ENCODE measurements around the gene PANX2.
"Not testable (repeated sequence)": the region's sequence is repeated elsewhere in the genome, so short reads cannot be mapped to it uniquely, and the experiment has no call there.

PANX2 gene

DNA sequence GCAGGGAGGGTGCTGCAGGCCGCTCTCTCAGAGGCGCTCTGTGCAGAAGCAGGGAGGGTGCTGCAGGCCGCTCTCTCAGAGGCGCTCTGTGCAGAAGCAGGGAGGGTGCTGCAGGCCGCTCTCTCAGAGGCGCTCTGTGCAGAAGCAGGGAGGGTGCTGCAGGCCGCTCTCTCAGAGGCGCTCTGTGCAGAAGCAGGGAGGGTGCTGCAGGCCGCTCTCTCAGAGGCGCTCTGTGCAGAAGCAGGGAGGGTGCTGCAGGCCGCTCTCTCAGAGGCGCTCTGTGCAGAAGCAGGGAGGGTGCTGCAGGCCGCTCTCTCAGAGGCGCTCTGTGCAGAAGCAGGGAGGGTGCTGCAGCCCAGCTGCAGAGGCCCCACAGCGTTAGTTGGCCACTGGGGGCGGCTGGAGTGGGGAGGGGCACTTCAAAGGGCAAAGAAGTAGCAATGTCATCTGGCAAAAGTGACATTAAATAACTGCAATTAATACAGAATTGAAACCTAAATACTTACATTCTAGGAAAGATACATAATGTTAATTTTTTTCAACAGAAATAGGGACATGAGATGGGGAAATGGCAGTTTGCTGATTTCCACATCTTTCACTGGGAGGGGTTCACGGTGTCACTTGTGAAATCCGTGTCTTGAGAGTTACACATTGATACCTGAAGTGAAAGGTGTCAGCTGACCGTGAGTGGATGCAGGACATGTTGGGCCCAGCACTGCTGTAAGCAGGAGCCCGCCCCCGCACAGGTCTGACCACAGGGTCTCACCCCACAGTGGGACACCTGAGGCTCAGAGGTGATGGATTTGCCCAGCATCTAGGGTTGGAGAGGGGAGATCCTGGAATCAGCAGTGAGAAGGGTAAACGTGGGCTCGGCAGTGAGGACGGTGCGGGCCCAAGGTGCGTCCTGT lies 23.0 kb upstream of the PANX2 start:
- DNase-seq (ENCODE audit: low read depth in 1 of 2, low spot score in 1 of 2): not testable (repeated sequence)

DNA sequence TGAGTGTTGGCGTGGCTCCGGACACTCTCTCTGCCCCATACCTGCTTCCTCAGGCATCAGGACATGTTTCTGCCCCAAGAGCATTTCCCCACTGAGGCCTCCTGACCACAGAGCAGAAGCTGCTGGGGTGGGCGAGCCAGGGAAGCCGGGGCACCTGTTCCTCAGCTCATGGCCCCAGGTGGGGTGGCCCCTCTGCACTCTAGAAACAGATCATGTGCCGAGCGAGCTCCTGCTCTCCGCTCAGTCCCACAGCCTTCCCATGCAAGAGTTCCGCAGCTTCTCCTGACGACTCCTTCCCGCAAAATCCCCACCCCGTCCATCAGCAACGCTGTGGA lies 22.4 kb upstream of the PANX2 start:
- DNase-seq (ENCODE audit: low read depth in 1 of 2, low spot score in 1 of 2): no peak

DNA sequence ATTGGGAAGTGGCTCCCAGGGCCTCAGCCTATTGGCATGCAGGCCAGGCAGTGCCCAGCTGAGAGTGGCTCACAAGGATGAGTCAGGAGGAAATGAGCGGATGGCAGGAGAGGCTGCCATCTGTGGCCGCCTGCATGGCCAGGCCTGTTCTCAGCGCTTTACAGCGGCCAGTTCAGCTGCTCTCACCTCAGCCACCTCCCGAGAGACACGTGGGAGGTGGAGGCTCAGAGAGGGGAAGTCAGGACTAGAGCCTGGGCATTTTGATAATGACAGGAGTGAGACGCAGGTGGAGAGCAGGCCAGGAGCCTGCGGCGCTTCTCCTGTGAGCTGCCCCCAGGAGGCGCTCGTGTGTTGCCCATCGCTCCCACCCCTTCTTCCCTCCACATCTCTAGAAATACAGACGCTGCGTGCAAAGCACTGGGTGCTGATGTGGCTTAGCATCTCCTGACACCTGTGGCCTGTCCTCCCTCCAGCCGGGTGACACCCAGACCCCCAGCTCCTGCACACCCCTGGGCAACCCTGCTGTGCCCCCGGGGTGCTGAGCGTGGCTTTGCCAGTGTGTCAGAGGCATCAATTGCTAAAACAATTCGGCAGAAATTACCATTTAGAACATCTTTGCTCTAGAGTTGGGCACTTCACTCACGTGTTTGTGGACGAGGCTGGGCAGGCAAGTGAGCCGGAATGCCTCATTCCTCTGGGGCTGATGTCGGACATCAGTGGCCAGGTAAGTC lies 21.4 kb upstream of the PANX2 start:
- DNase-seq (ENCODE audit: low read depth in 1 of 2, low spot score in 1 of 2): peak; percentile 56 to 57

GRCh38 chr22:50150161-50151129 lies 20.1 kb upstream of the PANX2 start:
- DNase-seq (ENCODE audit: low read depth in 1 of 2, low spot score in 1 of 2): no peak

GRCh38 chr22:50151571-50152537 lies 18.7 kb upstream of the PANX2 start:
- no peak for DNase-seq (ENCODE audit: low read depth in 1 of 2, low spot score in 1 of 2)

- no peak for DNase-seq (ENCODE audit: low read depth in 1 of 2, low spot score in 1 of 2)
These were observed 17.3 kb upstream of the PANX2 start for GRCh38 chr22:50153056-50153755.

GRCh38 chr22:50153756-50154140 lies 16.8 kb upstream of the PANX2 start:
- DNase-seq (ENCODE audit: low read depth in 1 of 2, low spot score in 1 of 2): no peak

GRCh38 chr22:50157709-50158375 lies 12.7 kb upstream of the PANX2 start:
- no peak for DNase-seq (ENCODE audit: low read depth in 1 of 2, low spot score in 1 of 2)

DNA sequence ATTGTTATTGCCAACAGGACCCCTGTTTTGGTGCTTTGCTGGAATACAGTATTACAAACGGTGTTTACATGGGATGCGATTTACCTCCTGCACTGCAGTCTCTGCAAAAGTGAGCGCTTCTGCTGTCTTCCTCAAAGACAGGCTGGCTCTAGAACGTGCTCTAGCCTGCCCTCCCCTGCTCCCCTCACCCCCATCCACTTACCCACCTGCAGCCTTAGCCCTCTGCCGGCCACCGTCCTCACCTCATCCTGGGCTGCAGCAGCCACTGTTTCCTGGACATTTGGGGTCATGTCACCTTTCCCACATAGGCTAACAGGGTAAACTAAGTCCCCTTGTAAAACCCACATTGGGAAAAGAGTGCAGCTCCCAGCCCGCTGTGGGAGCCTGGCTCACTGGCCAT lies 9.6 kb upstream of the PANX2 start:
- DNase-seq (ENCODE audit: low read depth in 1 of 2, low spot score in 1 of 2): no peak

DNA sequence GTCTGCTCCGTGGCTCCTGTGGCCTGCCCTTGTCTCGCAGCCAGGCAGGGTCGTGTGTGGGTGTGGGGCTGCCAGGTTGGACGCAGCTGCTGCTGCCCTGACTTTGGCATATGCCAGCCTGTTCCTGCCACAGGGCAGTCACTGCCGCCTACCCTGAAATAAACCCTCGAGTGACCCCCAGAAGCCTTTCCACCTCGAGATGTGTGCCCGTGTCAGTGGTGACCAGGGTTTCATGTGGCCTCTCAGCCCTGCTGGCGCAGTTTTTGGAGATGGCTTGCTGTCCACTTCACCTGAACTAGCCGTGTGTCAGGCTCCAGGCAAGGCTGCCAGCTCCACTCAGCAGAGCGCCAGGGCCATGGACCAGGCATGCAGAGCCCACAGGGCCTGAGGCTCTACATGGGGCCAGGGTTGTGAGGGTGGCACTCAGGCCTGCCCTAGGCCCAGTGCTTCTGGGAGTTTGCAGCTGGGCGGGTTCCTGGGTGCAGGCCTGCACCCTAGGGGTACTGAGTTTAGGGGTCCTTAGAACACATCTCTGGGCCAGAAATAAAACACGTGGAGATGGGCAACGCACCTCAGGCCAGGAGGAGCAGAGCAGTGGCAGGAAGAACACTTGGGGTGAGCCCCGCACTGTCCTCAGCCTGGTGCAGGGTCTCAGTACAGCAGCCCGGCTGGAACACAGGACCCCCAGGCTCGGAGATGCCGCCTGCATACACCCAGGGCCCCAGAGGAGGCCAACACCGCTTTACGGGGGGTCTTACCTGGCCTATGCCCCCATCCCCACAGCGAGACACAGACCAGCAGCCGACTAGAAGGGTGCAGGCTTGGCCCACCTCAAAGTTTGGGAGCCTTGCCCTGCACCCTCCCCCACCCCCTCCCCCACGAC lies 8.8 kb upstream of the PANX2 start:
- DNase-seq (ENCODE audit: low read depth in 1 of 2, low spot score in 1 of 2): no peak

GRCh38 chr22:50162391-50162956 lies 8.1 kb upstream of the PANX2 start:
- DNase-seq (ENCODE audit: low read depth in 1 of 2, low spot score in 1 of 2): no peak

GRCh38 chr22:50165436-50166123 lies 5.0 kb upstream of the PANX2 start:
- no peak for DNase-seq (ENCODE audit: low read depth in 1 of 2, low spot score in 1 of 2)

GRCh38 chr22:50167689-50168489 lies 2.6 kb upstream of the PANX2 start:
- no peak for DNase-seq (ENCODE audit: low read depth in 1 of 2, low spot score in 1 of 2)

DNA sequence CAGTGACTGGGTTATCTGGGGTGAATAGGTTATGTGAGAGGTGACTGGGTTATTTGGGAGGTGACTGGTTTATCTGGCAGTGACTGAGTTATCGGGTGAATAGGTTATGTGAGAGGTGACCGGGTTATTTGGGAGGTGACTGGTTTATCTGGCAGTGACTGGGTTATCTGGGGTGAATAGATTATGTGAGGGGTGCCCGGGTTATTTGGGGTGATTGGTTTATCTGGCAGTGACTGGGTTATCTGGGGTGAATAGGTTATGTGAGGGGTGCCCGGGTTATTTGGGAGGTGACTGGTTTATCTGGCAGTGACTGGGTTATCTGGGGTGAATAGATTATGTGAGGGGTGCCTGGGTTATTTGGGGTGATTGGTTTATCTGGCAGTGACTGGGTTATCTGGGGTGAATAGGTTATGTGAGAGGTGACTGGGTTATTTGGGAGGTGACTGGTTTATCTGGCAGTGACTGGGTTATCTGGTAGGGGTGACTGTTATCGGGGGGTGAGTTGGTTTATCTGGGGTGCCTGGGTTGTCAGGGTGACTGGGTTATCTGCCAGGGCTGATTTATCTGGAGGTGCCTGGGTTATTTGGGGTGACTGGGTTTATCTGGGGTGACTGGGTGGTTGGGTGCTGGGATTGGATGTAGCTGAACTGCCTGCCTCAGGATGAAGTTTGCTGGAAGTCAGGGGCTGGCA lies 1.9 kb upstream of the PANX2 start:
- not testable (repeated sequence) for DNase-seq (ENCODE audit: low read depth in 1 of 2, low spot score in 1 of 2)

DNA sequence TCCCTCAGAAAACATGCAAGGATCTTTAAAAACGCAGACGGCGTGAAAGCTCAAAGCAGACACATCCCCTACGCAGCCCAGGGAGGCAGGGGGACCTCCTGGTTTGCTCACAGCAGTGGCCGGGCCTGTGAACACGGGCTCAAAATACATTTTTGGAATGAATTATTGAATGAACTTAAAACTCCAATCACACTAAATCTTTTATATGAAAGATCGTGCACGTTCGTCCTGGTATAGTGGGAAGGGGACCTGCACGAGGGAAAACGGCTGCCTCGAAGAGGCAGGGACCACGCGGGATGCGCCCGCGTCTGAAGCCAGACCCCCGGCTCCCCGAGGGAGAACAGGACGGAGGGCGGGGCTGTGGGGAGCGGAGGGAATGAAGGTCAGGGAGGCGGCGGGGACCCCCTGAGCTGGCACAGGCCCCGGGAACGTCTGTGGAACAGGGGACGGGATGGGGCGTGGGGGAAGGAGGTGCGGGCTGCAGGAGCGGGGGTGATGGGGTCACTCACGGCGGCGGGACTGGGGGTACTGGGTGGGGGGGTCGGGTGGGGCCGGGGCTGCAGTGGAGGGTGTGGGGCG lies 1.3 kb upstream of the PANX2 start:
- DNase-seq (ENCODE audit: low read depth in 1 of 2, low spot score in 1 of 2): no peak
